ENCODE data around the gene FAM3D.

Gene FAM3D

GRCh38 chr3:58586776-58587192 lies 79.8 kb downstream of the FAM3D start:
- no peak overlapping the region for H3K27ac ChIP-seq
- TF ChIP-seq, protein P1, sequence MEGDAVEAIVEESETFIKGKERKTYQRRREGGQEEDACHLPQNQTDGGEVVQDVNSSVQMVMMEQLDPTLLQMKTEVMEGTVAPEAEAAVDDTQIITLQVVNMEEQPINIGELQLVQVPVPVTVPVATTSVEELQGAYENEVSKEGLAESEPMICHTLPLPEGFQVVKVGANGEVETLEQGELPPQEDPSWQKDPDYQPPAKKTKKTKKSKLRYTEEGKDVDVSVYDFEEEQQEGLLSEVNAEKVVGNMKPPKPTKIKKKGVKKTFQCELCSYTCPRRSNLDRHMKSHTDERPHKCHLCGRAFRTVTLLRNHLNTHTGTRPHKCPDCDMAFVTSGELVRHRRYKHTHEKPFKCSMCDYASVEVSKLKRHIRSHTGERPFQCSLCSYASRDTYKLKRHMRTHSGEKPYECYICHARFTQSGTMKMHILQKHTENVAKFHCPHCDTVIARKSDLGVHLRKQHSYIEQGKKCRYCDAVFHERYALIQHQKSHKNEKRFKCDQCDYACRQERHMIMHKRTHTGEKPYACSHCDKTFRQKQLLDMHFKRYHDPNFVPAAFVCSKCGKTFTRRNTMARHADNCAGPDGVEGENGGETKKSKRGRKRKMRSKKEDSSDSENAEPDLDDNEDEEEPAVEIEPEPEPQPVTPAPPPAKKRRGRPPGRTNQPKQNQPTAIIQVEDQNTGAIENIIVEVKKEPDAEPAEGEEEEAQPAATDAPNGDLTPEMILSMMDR (conservative IDR thresholded peaks at IDR 0.05), result no peak

- H3K27ac ChIP-seq, result no peak overlapping the region
- TF ChIP-seq, protein P1 (conservative IDR thresholded peaks at IDR 0.05), result no peak
Observed at GRCh38 chr3:58585994-58586393, 80.6 kb downstream of the FAM3D start.

- TF ChIP-seq, protein P1 (conservative IDR thresholded peaks at IDR 0.05), result peak; percentile 77
- H3K27ac ChIP-seq, result peak overlapping the region; percentile 44; the same call in 1 of the 2 replicates
Observed at GRCh38 chr3:58585005-58585786, 81.4 kb downstream of the FAM3D start.

DNA sequence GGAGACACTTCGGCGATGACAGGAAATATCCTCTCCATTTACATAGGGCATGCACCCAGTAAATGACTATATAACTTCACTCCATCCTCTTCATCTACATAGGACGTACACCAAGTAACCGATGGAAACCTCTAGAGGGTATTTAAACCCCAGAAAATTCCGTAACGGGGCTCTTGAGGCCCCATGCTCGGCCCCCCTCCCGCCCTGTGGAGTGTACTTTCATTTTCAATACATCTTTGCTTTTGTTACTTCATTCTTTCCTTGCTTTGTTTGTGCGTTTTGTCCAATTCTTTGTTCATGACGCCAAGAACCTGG lies 81.9 kb downstream of the FAM3D start:
- TF ChIP-seq, protein P1 (conservative IDR thresholded peaks at IDR 0.05), result no peak
- peak overlapping the region; percentile 44; the same call in 1 of the 2 replicates for H3K27ac ChIP-seq
